Upper lobe of left lung (tissue), 6 donors: ENCODE results near the gene TCF7L2. TPM values are rescaled to one million over a fixed set of nuclear protein-coding genes. Genes with fewer than 3 reads are reported as not detected.

Experiments
- ATAC-seq, 2 donors: fragments of 200-7000 bp; cut with Tn5 transposase; one replicate each; pipeline ENCODE4 v1.9.1; 2022; ENCODE audit warnings: mild to moderate bottlenecking in 2 of 2, moderate library complexity in 2 of 2; ENCODE audit not compliant: low FRiP score in 2 of 2
- DNase-seq, 2 donors: peaks; one replicate each; pipeline ENCODE4 v3.0.0-alpha.2; 2019 to 2020
- H3K27ac ChIP-seq, 4 donors: fragments of 200-600 bp; sonication (generic); one replicate each; pipeline ENCODE4 v1.5.1; 2016 to 2019
- H3K27me3 ChIP-seq, 4 donors: fragments of 200-600 bp; sonication (generic); one replicate each; pipeline ENCODE4 v1.5.1; 2017 to 2019
- H3K36me3 ChIP-seq, 4 donors: fragments of 200-600 bp; sonication (generic); one replicate each; pipeline ENCODE4 v1.5.1; 2016 to 2019
- H3K4me1 ChIP-seq, 4 donors: fragments of 200-600 bp; sonication (generic); one replicate each; pipeline ENCODE4 v1.5.1; 2018 to 2019
- H3K4me3 ChIP-seq, 4 donors: fragments of 200-600 bp; sonication (generic); one replicate each; pipeline ENCODE4 v1.5.1; 2017 to 2019; ENCODE audit warnings: mild to moderate bottlenecking in 2 of 4, moderate library complexity in 1 of 4
- H3K9me3 ChIP-seq, 4 donors: fragments of 200-600 bp; sonication (generic); one replicate each; pipeline ENCODE4 v1.5.1; 2018 to 2019
- EP300 ChIP-seq, 4 donors: sonication (generic); formaldehyde crosslinking; IDR thresholded peaks; one replicate each; pipeline ENCODE4 v1.5.1; 2017; ENCODE audit warnings: antibody characterized with exemption in 4 of 4, control low read depth in 2 of 4
- POLR2A ChIP-seq, 4 donors: fragments of 450-650 bp; IDR thresholded peaks; one replicate each; pipeline ENCODE4 v1.5.1; 2016 to 2017; ENCODE audit warnings: antibody characterized with exemption in 4 of 4, mild to moderate bottlenecking in 2 of 4
- POLR2AphosphoS5 ChIP-seq, 2 donors: sonication (generic); formaldehyde crosslinking; IDR thresholded peaks; one replicate each; pipeline ENCODE4 v1.5.1; 2017; ENCODE audit warnings: antibody characterized with exemption in 2 of 2
- WGBS, 2 donors: methylation state at CpG; one replicate each; pipeline ENCODE4 v1.1.5; 2017 to 2018; 5-methylcytosine and 5-hydroxymethylcytosine counted together
- total RNA-seq, 6 donors: library from RNA; depleted of rRNA in 4 of 6; stranded (reverse); fragments of >200 nt in 4 of 6; gene quantifications; one replicate each; pipeline versions ENCODE4 v1.1.0 to v1.2.1, GENCODE V29; 2016 to 2021
- TF ChIP-seq, protein P1 (sequence below), 6 experiments: fragments of 450-650 bp in 4 of 6; fragments of 200-600 bp in 2 of 6; sonication (generic) in 2 of 6; IDR thresholded peaks; one replicate each; pipeline ENCODE4 v1.5.1; 2016 to 2019; ENCODE audit warnings: antibody characterized with exemption in 6 of 6
- donor health status: DM: no; HTN: no; CAD: no; lungs with moderate emphysema.
- donor health status: DM: no; HTN: yes; CAD: no; lungs with severe emphysema.

Gene TCF7L2
- total RNA-seq, 6 donors from 2014 or later = 15.5 to 80.3 (median 48.1) TPM

DNA sequence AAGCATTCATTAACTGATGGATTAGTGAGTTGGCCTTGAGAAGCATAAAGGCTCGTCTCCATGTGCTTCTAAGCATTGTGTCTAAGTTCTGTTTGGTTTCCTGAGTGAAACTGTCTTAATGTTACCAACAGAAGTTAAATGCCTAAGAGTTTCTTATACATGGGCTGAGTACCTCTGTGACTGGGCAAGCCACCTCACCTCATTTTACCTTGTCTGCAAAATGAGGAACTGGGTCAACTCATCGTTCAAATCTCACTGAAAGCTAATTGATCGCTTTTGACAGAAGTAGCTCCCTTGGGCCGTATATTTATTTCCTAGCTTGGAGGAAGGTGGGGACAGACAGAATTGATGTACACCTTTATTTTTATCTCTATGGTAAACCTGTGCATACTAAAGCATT is 88.9 kb downstream of the TCF7L2 start:
- no peak overlapping the region for H3K4me3 ChIP-seq
- H3K36me3 ChIP-seq = no peaks in the 10 kb centered on the region
- H3K27me3 ChIP-seq = no peaks in the 10 kb centered on the region
- no peak for DNase-seq
- H3K9me3 ChIP-seq = no peaks in the 10 kb centered on the region
- no peak overlapping the region for H3K27ac ChIP-seq
- TF ChIP-seq, protein P1, sequence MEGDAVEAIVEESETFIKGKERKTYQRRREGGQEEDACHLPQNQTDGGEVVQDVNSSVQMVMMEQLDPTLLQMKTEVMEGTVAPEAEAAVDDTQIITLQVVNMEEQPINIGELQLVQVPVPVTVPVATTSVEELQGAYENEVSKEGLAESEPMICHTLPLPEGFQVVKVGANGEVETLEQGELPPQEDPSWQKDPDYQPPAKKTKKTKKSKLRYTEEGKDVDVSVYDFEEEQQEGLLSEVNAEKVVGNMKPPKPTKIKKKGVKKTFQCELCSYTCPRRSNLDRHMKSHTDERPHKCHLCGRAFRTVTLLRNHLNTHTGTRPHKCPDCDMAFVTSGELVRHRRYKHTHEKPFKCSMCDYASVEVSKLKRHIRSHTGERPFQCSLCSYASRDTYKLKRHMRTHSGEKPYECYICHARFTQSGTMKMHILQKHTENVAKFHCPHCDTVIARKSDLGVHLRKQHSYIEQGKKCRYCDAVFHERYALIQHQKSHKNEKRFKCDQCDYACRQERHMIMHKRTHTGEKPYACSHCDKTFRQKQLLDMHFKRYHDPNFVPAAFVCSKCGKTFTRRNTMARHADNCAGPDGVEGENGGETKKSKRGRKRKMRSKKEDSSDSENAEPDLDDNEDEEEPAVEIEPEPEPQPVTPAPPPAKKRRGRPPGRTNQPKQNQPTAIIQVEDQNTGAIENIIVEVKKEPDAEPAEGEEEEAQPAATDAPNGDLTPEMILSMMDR (IDR thresholded peaks at IDR 0.05) = no peak
- TF ChIP-seq POLR2A (IDR thresholded peaks at IDR 0.05) = no peak
- TF ChIP-seq POLR2AphosphoS5 (IDR thresholded peaks at IDR 0.05) = no peak
- no peak for TF ChIP-seq EP300 (IDR thresholded peaks at IDR 0.05)
- peaks cover under 1 to 28% (median 18%) of the 10 kb centered on the region in 4 donors for H3K4me1 ChIP-seq
- 86 to 90% methylated on average over 4 of the region's 4 CpGs for WGBS, 2 donors
- no peak for ATAC-seq

DNA sequence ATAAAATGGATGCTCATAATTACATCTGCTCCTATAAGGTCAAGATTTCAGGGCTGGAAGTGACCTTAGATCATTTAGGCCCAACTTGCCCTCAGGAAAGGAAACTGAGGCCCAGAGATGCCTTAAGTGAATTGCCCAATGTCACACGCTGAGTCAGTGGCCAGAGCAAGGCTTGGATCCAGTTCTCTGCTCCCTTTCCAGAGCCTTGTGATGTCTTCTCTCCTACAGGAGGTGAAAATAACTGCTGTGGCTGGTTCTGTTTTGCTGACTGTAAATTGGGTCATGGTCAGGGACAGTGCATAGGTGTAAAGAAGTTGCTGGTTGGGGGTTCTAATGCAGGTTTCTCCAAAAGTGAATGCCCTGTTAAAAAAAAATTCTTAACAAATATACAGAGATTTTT is 91.3 kb downstream of the TCF7L2 start:
- 89 to 100% methylated on average over 1 of the region's 1 CpG for WGBS, 2 donors
- Histone ChIP-seq H3K36me3 (no peaks in the 10 kb centered on the region), H3K4me3 (no peak overlapping the region), H3K27ac (no peak overlapping the region), H3K9me3 (no peaks in the 10 kb centered on the region), H3K4me1 (peaks cover 6 to 22% (median 16%) of the 10 kb centered on the region in 4 donors), H3K27me3 (peaks cover 0 to 3% (median 0%) of the 10 kb centered on the region in 4 donors)
- ATAC-seq = no peak
- no peak for DNase-seq
- TF ChIP-seq, protein P1 (IDR thresholded peaks at IDR 0.05) = no peak
- TF ChIP-seq EP300 (IDR thresholded peaks at IDR 0.05) (no peak), POLR2A (IDR thresholded peaks at IDR 0.05) (no peak), POLR2AphosphoS5 (IDR thresholded peaks at IDR 0.05) (no peak)

DNA sequence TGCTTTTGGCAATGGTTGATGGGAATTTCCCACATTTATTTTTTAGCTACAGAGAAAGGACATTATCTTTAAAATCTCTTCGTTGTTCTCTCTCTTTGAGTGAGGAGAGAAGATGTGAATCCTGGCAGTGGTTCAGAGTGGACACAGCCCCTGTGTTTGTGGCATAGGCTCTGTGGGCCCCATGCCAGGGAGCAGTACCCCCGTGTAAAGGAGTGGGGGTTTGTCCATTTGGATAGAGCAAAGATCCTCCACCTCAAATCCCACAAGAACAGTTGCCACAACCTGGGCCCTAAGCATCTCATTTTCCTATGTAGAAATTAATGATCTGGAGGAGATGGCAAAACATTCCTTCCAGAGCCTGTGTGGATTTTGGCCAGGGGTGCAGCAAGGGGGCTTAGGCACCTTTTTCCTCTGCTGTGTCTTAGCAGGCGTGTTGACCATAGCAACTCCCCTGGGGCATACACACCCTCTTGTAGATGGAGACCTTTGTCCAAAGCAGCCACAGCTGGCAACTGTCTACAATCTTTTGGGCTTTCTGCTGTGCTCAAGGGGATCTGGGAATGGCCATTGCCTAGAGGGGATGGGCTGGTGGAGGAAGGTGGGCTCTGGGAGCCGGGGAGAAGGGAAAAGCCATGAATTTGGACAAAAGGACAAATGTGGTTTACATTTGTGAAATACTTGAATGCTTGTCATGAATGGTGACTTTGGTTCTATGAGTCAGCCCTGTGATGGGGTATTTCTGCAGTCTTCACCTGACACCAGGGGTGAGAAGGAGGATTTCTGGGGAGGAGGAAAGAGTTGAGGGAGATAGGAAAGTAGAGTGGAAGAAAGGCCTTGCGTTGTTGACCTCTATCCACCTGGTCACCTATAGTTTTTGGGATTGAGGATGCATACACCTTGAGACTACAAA is 92.0 kb downstream of the TCF7L2 start:
- WGBS, 2 donors = 71% methylated on average over 5 of the region's 5 CpGs
- H3K36me3 ChIP-seq = no peaks in the 10 kb centered on the region
- H3K4me1 ChIP-seq = peaks cover 11 to 27% (median 19%) of the 10 kb centered on the region in 4 donors
- H3K4me3 ChIP-seq = no peak overlapping the region
- H3K9me3 ChIP-seq = no peaks in the 10 kb centered on the region
- peaks cover 0 to 3% (median 0%) of the 10 kb centered on the region in 4 donors for H3K27me3 ChIP-seq
- no peak for TF ChIP-seq EP300 (IDR thresholded peaks at IDR 0.05)
- TF ChIP-seq, protein P1 (IDR thresholded peaks at IDR 0.05) = no peak
- TF ChIP-seq POLR2AphosphoS5 (IDR thresholded peaks at IDR 0.05) = no peak
- DNase-seq (no peak), ATAC-seq (no peak)
- peak overlapping the region in 1 of 4 donors; percentile 68 for H3K27ac ChIP-seq

DNA sequence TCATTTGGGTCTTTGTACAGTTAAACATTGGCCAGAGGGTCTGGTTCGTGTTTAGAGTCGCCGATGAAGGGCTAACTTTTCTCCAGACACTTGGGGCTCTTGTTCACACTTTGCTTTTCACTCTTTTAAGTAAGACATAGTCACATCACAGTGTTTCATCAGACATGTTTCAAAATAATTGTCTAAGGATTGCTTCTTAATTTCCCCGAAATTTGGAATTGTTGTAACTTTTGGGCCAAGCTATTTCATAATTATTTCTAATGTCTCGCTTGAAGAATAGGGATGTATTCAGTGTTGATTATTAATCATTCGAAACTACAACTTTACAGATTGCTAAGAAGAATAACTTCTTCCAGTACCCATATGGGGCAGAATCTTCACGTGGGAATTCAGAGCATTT is 92.8 kb downstream of the TCF7L2 start:
- peak in 1 of 2 donors; percentile 34 for ATAC-seq
- Histone ChIP-seq H3K36me3 (no peaks in the 10 kb centered on the region), H3K9me3 (no peaks in the 10 kb centered on the region), H3K4me1 (peaks cover 19 to 35% (median 27%) of the 10 kb centered on the region in 4 donors), H3K4me3 (no peak overlapping the region), H3K27me3 (peaks cover 0 to 3% (median 0%) of the 10 kb centered on the region in 4 donors), H3K27ac (no peak overlapping the region)
- DNase-seq = no peak
- TF ChIP-seq POLR2A (IDR thresholded peaks at IDR 0.05) (no peak), EP300 (IDR thresholded peaks at IDR 0.05) (peak in 1 of 4 donors; percentile 4)
- 80 to 81% methylated on average over 7 of the region's 7 CpGs for WGBS, 2 donors

DNA sequence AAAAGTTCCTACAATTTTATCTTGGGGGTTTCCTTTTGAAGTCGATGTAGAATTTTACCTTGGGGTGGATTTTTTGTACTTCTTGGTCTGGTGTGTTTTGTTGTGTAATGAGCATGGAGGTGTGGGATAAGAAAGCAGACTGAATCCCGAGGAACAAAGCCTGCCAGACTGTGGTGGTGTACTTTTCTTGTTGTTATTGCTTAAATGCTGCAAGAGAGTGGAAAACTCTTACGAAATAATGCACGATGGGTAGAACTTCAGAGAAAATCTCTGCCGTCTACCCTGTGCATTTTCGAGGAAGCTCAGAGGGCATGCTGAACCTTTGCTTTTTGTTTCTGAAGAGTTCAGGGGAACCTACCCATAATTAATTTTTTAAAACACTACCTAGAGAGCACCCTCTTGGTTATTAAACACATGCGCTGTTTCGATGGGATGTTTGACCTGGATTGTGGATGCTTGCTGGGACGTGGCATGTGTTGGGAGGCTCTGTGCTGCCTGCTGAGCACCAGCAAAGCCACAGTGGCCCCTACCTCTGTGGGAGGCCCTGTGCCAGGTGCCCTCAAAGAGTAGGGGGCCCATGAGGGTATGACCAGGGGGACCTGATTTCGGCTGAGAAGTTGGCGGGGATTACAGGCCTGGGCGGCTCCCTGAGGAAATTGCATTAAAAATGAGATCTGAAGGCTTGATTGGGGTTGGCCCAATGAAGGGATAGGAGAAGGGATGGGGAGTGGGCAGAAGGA is 94.1 kb downstream of the TCF7L2 start:
- TF ChIP-seq, protein P1 (IDR thresholded peaks at IDR 0.05) = no peak
- TF ChIP-seq EP300 (IDR thresholded peaks at IDR 0.05) = no peak
- Histone ChIP-seq H3K27ac (no peak overlapping the region), H3K4me3 (no peak overlapping the region), H3K9me3 (no peaks in the 10 kb centered on the region), H3K36me3 (no peaks in the 10 kb centered on the region), H3K27me3 (peaks cover 0 to 3% (median 0%) of the 10 kb centered on the region in 4 donors), H3K4me1 (peaks cover 27 to 43% (median 35%) of the 10 kb centered on the region in 4 donors)
- ATAC-seq = peak in 1 of 2 donors; percentile 32
- DNase-seq = no peak
- 83 to 85% methylated on average over 12 of the region's 12 CpGs for WGBS, 2 donors
